Lung microvascular endothelial cell (primary cell): Measurements from ENCODE around the gene ERBB2. TPM values are rescaled to one million over a fixed set of nuclear protein-coding genes. Genes with fewer than 3 reads are reported as not detected.
"Not testable (repeated sequence)": the region's sequence is repeated elsewhere in the genome, so short reads cannot be mapped to it uniquely, and the experiment has no call there.

Experiments
- DNase-seq, 2 donors: peaks; one replicate each; pipeline versions ENCODE4 v3.0.0 to v3.0.0-alpha.2; 2010; ENCODE audit warnings: low read depth in 2 of 2
- total RNA-seq: library from RNA; depleted of rRNA; stranded (reverse); fragments of >200 nt; gene quantifications from 2 replicates; pipeline ENCODE4 v1.2.1, GENCODE V29; 2014

ERBB2 gene
- total RNA-seq, 1 donor from 2014 or later: 0.60 TPM

DNA sequence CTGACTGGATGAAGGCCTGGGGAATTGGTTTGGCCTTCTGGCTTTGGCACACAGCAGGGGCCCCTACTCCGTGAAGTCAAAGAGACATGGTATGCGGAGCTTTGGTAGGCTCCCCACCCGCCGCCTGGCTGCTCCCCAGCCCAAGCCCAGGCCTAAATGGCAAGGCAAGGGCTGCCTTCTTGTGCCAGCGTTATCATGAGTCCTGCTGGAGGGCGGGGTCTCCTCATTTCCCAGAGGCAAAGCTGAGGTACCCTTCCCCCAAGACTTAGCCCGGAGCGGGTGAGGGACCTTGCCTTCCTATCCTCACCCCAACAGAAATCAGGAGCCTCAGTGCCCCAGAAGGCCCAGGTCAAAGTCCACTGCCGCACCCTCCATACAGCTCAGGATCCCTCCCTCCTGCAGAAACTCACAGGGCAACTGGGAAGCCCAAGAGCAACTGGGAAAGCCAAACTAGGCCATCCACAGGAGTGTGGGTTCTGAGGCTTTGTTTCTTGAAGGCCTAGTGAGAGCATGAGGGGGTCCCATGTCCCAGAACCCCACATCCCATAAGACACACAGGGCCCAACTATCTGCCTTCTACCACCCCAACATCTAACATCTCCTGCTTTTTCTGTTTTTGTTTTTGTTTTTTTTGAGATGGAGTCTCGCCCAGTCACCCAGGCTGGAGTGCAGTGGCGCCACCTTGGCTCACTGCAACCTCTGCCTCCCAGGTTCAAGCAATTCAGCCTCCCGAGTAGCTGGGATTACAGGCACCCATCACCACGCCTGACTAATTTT, 21.3 kb upstream of the ERBB2 start:
- no peak for DNase-seq

GRCh38 chr17:39679521-39680192, 20.2 kb upstream of the ERBB2 start:
- DNase-seq: no peak

DNA sequence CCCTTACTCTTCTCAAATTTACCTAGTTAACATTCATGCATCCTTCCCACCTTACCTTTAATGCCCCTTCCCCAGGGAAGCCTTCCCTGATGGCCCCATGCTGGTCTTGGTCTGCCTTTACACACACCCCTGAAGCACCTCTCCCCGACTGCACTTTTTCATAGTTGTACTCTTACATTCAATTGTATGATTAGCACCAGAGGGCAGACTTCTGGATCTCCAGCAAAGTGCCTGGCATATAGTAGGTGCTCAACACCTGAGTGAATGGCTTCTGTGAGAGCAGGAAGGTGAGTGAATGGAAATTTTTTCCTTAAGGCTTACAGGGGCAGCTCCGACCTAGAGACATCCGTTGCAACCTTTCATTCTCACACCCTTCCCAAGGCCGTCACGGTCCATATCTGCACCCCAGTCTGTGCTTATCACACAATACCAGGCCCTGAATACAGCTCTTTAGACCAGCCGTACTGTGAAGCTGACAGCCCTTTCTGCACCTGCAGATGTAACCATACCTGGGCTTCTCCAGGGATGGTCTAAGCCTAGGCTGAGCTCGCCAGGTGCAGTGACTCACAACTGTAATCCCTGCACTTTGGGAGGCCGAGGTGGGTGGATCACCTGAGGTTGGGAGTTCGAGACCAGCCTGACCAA, 16.4 kb upstream of the ERBB2 start:
- DNase-seq: no peak

GRCh38 chr17:39684369-39685192, 15.3 kb upstream of the ERBB2 start:
- DNase-seq: no peak

DNA sequence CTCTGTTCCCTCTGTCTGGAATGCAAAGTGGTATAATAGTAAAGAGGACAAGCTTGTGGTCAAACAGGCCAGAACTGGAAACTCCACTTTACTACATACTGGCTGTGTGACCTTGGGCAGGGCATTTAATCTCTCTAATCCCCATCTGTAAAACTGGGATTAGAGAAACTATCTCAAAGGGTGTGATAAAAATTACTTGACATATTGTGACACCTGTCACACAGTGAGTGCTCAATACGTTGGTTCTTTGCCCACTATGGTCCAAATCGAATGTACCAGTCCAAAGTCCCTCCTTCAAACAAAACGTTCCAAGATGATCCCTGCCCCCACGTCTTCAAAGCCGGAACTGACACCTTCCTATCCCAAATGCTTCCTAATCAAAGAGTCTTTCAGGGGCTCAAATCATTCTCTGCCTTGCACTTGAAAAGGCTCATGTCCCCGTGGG, 12.7 kb upstream of the ERBB2 start:
- DNase-seq: no peak

DNA sequence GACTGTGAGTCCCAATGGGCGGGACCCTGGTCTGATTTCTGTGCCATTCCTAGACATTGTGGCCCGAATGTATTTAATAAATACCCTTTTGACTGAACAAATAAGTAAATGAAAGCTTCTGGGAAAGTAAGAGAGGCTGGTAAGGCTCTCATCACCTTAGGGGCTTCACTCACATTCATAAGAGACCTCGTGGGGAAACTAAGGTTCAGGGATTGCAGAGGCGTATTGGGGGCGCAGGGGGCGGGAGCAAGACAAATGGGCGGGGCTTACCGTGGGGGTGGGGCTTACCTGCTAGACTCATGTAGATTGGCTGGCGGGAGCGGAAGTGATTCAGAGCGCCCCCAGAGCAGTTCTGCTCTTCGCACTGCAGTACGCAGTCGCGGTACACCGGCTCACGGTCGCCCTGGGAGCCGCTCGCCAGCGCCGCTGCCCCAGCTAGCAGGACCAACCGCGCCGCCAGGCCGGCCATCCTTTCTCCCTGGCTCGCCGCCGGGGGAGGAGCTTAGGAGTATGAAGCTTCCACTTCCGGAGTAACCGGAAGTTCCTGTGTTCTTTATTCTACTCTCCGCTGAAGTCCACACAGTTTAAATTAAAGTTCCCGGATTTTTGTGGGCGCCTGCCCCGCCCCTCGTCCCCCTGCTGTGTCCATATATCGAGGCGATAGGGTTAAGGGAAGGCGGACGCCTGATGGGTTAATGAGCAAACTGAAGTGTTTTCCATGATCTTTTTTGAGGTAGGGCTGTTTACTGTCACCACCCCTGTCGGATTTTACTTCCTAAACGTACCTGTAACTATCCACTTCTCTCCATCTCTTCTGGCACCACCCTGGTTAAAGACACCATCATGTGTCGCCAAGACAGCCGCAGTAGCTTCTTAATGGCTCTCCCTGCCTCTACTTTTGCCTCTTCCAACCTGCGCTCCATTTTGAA, 12.1 kb upstream of the ERBB2 start, which contains the start of gene PGAP3:
Gene PGAP3, minus strand, starts transcription at position 512 of the 929 bp plus-strand sequence. Its CDS starts 43 bp downstream, at position 469.
- DNase-seq: peak; percentile 86 to 94

- DNase-seq: peak in 1 of 2 donors; percentile 15
Observed at GRCh38 chr17:39688475-39688835, 11.4 kb upstream of the ERBB2 start.

DNA sequence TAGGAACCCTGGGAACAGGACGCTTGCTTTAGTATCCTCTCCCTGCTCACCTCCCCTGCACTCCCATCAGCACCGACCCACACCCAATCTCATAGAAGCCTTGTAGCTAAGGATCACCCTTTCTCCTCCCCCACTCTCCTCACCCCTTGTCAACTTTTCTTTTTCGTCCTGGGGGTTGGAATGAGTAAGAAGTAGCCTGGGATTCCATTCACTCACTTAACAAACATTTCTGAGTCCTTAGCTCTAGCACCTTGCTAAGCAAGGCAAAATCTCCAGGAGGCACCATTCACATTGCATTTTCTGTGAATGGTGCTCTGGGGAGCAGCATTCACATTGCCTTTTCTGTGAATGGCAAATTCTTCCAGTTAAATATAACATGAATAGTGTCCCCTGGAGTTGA, 10.9 kb upstream of the ERBB2 start:
- DNase-seq: no peak

GRCh38 chr17:39694593-39694992, 5.3 kb upstream of the ERBB2 start:
- DNase-seq: no peak

DNA sequence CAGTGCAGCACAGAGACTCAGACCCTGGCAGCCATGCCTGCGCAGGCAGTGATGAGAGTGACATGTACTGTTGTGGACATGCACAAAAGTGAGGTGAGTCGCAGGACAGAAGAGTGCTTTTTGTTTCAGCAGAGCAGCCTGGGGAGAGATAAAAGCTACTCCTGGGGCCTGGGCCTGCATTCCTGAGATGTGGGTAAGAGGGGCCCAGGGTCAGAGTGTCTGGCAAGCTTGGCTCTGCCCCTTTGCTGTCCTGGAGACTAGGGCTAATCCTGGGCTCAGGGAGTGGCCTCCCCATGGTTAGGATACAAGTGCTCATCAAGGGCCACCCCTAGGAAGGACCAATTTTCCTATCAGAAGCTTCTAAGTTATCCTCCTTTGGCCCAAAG, 4.8 kb upstream of the ERBB2 start:
- DNase-seq: no peak

GRCh38 chr17:39696731-39697130, 3.1 kb upstream of the ERBB2 start:
- DNase-seq: no peak

GRCh38 chr17:39697961-39698360, 1.9 kb upstream of the ERBB2 start:
- DNase-seq: no peak

- not testable (repeated sequence) for DNase-seq
Observed at GRCh38 chr17:39699157-39699817, 577 bp upstream of the ERBB2 start.

DNA sequence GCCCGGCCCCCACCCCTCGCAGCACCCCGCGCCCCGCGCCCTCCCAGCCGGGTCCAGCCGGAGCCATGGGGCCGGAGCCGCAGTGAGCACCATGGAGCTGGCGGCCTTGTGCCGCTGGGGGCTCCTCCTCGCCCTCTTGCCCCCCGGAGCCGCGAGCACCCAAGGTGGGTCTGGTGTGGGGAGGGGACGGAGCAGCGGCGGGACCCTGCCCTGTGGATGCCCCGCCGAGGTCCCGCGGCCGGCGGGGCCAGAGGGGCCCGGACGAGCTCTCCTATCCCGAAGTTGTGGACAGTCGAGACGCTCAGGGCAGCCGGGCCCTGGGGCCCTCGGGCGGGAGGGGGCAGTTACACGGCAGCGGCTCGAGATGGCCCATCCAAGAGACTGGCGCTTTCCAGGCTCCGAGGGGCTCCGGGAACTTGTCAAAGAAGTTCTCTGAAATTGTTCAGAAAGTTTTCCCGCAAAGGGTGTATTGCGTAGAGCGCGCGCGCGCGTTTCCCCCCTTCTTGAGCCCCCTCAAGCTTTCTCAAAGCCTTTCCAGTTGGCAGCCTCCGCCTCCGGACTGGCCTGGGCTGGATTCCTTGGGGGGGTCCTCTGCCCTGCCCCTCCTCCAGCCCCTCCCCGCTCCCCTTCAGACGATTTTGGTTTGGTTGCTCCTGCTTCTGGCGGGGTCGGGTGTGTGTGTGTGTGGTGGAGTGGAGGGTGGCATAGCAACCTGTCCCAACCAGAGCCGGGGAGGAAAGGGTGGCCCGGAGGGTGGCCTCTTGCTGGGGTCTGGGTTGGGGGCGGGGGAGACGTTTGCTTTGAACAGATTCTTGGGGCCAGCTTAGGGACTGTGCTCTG, 504 bp downstream of the ERBB2 start:
- DNase-seq: peak in 1 of 2 donors; percentile 14

DNA sequence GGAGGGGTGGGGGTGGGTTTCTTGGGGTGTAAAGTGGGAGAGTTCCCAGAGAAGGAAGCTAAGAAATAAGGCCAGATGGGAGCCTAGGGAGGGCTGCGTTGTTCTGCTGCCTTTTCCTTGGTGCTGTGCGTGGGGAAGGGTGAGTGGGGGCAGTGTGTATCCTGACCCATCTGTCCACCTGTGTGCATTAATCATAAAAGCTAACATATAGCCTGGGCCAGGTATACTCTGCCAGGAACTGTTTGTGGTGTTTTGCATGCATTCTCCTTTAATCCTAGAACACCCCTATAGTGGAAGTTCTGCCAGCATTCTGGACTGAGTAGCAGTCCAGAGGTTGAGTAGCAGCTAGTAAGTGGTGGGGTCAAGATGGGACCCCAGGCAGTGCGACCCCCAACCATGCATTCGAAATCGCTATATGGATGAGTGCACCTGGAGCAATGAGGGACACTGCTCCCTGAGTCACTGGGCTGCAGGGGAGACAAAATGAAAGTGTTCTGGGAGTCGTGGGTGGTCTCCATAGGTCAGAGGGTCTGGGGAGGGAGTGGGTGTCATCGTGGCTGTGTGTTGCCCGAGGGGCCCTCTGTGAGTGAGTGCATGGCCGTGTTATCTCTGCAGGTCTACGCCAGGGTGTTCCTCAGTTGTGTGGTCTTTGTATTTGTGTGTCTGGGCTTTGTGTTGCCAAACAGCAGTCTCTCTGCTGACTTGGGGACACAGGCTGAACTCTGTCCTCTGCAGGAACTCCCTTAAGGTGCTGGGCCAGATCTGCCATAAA, 1.3 kb downstream of the ERBB2 start:
- DNase-seq: no peak

- DNase-seq: no peak
Observed at GRCh38 chr17:39701784-39702422, 2.0 kb downstream of the ERBB2 start.
